OCI-LY7 (cell line): Measurements from ENCODE around the gene PRKG1. TPM values are rescaled to one million over a fixed set of nuclear protein-coding genes. Genes with fewer than 3 reads are reported as not detected.

Experiments used
- BruUV-seq: library from RNA; stranded (reverse); fragments of 400-500 nt; replicated peaks from 2 replicates; lab custom pipeline; 2021; lab: Mats Ljungman, UMichigan
- CTCF ChIA-PET: fragments of 300-600 bp; sonication (Branson Sonifier 250); formaldehyde crosslinking; loops from one replicate; lab custom pipeline; 2022; ENCODE audit warnings: antibody characterized with exemption; ENCODE audit not compliant: unreplicated experiment; lab: Charles Lee
- POLR2A ChIA-PET: fragments of 300-600 bp; sonication (Branson Sonifier 250); formaldehyde crosslinking; loops from one replicate; lab custom pipeline; 2022; ENCODE audit warnings: antibody characterized with exemption; lab: Charles Lee
- DNase-seq: peaks from one replicate; pipeline ENCODE4 v3.0.0-alpha.2; 2015; ENCODE audit warnings: low spot score
- H2AFZ ChIP-seq: fragments of 200-600 bp; sonication (generic), shearing (Covaris generic); 2 replicates; pipeline ENCODE4 v1.6.1; 2014; ENCODE audit warnings: mild to moderate bottlenecking, antibody characterized with exemption, low read length, moderate library complexity
- H3K27ac ChIP-seq: fragments of 200-600 bp; sonication (generic); 2 replicates; pipeline ENCODE4 v1.5.1; 2014; ENCODE audit warnings: mixed run types, low read depth, mild to moderate bottlenecking, moderate library complexity, low read length, inconsistent platforms; ENCODE audit not compliant: poor library complexity, severe bottlenecking
- H3K36me3 ChIP-seq: fragments of 200-600 bp; sonication (generic); 2 replicates; pipeline ENCODE4 v1.6.1; 2014; ENCODE audit warnings: mild to moderate bottlenecking, antibody characterized with exemption, low read length, moderate library complexity, mixed read lengths; ENCODE audit not compliant: insufficient read depth
- H3K4me1 ChIP-seq: fragments of 200-600 bp; sonication (generic); 2 replicates; pipeline ENCODE4 v1.5.1; 2014; ENCODE audit warnings: mild to moderate bottlenecking, low read length; ENCODE audit not compliant: insufficient read depth, poor library complexity, severe bottlenecking
- H3K4me2 ChIP-seq: fragments of 200-600 bp; sonication (generic); 2 replicates; pipeline ENCODE4 v1.6.1; 2014; ENCODE audit warnings: mild to moderate bottlenecking, low read length
- H3K4me3 ChIP-seq: fragments of 200-600 bp; sonication (generic); 2 replicates; pipeline ENCODE4 v1.5.1; 2014; ENCODE audit warnings: mild to moderate bottlenecking, low read depth, low read length; ENCODE audit not compliant: poor library complexity, severe bottlenecking
- H3K79me2 ChIP-seq: fragments of 200-600 bp; sonication (generic); 2 replicates; pipeline ENCODE4 v1.6.1; 2016; ENCODE audit warnings: low read depth, mild to moderate bottlenecking, low read length, moderate library complexity, mixed read lengths; ENCODE audit not compliant: insufficient read depth
- H3K9me2 ChIP-seq: fragments of 200-600 bp; sonication (generic); 2 replicates; pipeline ENCODE4 v1.6.1; 2016; ENCODE audit warnings: mild to moderate bottlenecking, low read length, mixed read lengths; ENCODE audit not compliant: insufficient read depth
- H3K9me3 ChIP-seq: fragments of 200-600 bp; sonication (generic); 2 replicates; pipeline ENCODE4 v1.6.1; 2014; ENCODE audit warnings: mild to moderate bottlenecking, mixed run types, low read length, mixed read lengths
- H4K20me1 ChIP-seq: fragments of 200-600 bp; sonication (generic); 2 replicates; pipeline ENCODE4 v1.6.1; 2014; ENCODE audit warnings: mild to moderate bottlenecking, antibody characterized with exemption, low read length, moderate library complexity, mixed read lengths; ENCODE audit not compliant: insufficient read depth
- CTCF ChIP-seq: fragments of 200-600 bp; sonication (generic); conservative IDR thresholded peaks from 2 replicates; pipeline ENCODE4 v1.5.1; 2014; ENCODE audit warnings: mild to moderate bottlenecking, antibody characterized with exemption, low read length, moderate library complexity, mixed read lengths
- EZH2phosphoT487 ChIP-seq: fragments of 200-600 bp; sonication (generic); IDR thresholded peaks from 2 replicates; pipeline ENCODE4 v1.6.1; 2018; ENCODE audit warnings: low read depth, borderline replicate concordance, mild to moderate bottlenecking, mixed run types, antibody characterized with exemption, low read length, moderate library complexity, mixed read lengths
- intact Hi-C: fragments of 100-400 bp; cut with micrococcal nuclease; formaldehyde crosslinking; loops from one replicate; pipeline ENCODE4 v1.10.0; 2022; ENCODE audit not compliant: unreplicated experiment
- total RNA-seq, 2 experiments: library from RNA; depleted of rRNA in 1 of 2; stranded (reverse); fragments of >200 nt in 1 of 2; shearing (Covaris generic) in 1 of 2; gene quantifications; 2 replicates each; pipeline ENCODE4 v1.2.3, GENCODE V29; 2014 to 2022

PRKG1 gene
- total RNA-seq, 2 experiments from 2014 or later: not detected

- DNase-seq: no peak
- no peak for TF ChIP-seq CTCF
- Histone ChIP-seq H3K9me3 (no peaks in the 10 kb centered on the region), H2AFZ (no peak overlapping the region), H3K4me3 (no peak overlapping the region), H3K27ac (no peak overlapping the region), H4K20me1 (no peaks in the 10 kb centered on the region), H3K36me3 (no peaks in the 10 kb centered on the region), H3K79me2 (no peaks in the 10 kb centered on the region), H3K4me1 (no peaks in the 10 kb centered on the region), H3K4me2 (no peak overlapping the region), H3K9me2 (no peaks in the 10 kb centered on the region)
- ChIA-PET CTCF (no interaction called here), POLR2A (interaction anchor here (0.5 to 0.7 kb wide), 2 partner anchors 346 to 1640 kb away, joined by 3 read pairs; no protein-coding TSS in a partner anchor)
- BruUV-seq: no TSS peak
- intact Hi-C loops: no loop called here
Observed at GRCh38 chr10:51382181-51382580, 307.9 kb downstream of the PRKG1 start.

GRCh38 chr10:51384971-51385370, 310.7 kb downstream of the PRKG1 start:
- no peak for DNase-seq

More at GRCh38 chr10:51384971-51385370, 310.7 kb downstream of the PRKG1 start:
- no peaks in the 10 kb centered on the region for H3K79me2 ChIP-seq
- H3K9me3 ChIP-seq: no peaks in the 10 kb centered on the region
- no peaks in the 10 kb centered on the region for H3K36me3 ChIP-seq
- H3K4me2 ChIP-seq: no peak overlapping the region
- no peaks in the 10 kb centered on the region for H4K20me1 ChIP-seq
- intact Hi-C loops: loop anchor here (5.0 kb wide), 1 partner anchor 577 kb away; no protein-coding TSS in a partner anchor
- no peak overlapping the region for H2AFZ ChIP-seq
- H3K27ac ChIP-seq: no peak overlapping the region
- H3K9me2 ChIP-seq: no peaks in the 10 kb centered on the region
- ChIA-PET POLR2A (no interaction called here), CTCF (no interaction called here)
- H3K4me1 ChIP-seq: no peaks in the 10 kb centered on the region
- TF ChIP-seq CTCF (no peak), EZH2phosphoT487 (no peak)
- BruUV-seq: no TSS peak
- no peak overlapping the region for H3K4me3 ChIP-seq
